SK-N-MC (cell line): ENCODE data around the gene MTMR3.

ENCODE experiments used
- EZH2 ChIP-seq: fragments of 200-600 bp; sonication (generic); IDR thresholded peaks from one replicate; pipeline ENCODE4 v1.6.1; 2017; ENCODE audit warnings: antibody characterized with exemption
- FOXP2 ChIP-seq: optimal IDR thresholded peaks from 2 replicates; pipeline ENCODE3; 2011; ENCODE audit warnings: mild to moderate bottlenecking, moderate library complexity; ENCODE audit not compliant: insufficient read depth; ENCODE audit errors: extremely low read length, control extremely low read depth
- POLR2AphosphoS5 ChIP-seq: IDR thresholded peaks from 2 replicates; pipeline ENCODE4 v1.6.1; 2012; ENCODE audit warnings: mild to moderate bottlenecking, low read depth, low read length, borderline replicate concordance

DNA sequence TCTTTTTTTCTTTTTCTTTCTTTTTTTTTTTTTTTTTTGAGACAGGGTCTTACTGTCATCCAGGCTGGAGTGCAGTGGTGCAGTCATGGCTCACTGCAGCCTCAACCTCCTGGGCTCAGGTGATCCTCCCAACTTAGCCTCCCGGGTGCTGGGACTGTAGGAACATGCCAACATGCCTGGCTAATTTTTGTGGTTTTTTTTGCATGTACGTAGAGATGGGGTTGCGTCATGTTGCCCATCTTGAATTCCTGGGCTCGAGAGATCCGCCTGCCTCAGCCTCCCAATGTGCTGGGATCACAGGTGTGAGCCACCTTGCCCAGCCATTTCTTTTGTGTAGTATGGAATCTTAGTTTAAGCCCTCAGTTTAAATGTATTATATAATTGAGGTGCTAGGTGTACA, 20.4 kb downstream of the MTMR3 start:
- TF ChIP-seq POLR2AphosphoS5 (no peak), EZH2 (no peak), FOXP2 (no peak)
